Activated CD4-positive, alpha-beta memory T cell treated with anti-CD3 and anti-CD28 coated beads, Interleukin-2, amount 10 ng/mL, durations not matched to agents 7 days and 5 days (primary cell): ENCODE measurements around the gene KCNQ4. TPM values are rescaled to one million over a fixed set of nuclear protein-coding genes. Genes with fewer than 3 reads are reported as not detected.

ENCODE experiments used
- CTCF ChIA-PET: fragments of 350-600 bp; sonication (Branson Sonifier 250); formaldehyde crosslinking; loops from one replicate; lab custom pipeline; 2021; ENCODE audit warnings: antibody characterized with exemption, inconsistent platforms; lab: Charles Lee
- POLR2A ChIA-PET: fragments of 350-600 bp; sonication (Branson Sonifier 250); formaldehyde crosslinking; loops from one replicate; lab custom pipeline; 2021; ENCODE audit warnings: antibody characterized with exemption; lab: Charles Lee
- DNase-seq: peaks from one replicate; pipeline ENCODE4 v3.0.0-alpha.2; 2020
- H3K27ac Mint-ChIP-seq: one replicate; pipeline ENCODE4 v1.8.0; 2021; ENCODE audit warnings: mild to moderate bottlenecking, mixed read lengths
- H3K27me3 Mint-ChIP-seq: one replicate; pipeline ENCODE4 v1.8.0; 2021; ENCODE audit warnings: mixed read lengths
- H3K36me3 Mint-ChIP-seq: one replicate; pipeline ENCODE4 v1.8.0; 2021; ENCODE audit warnings: low read depth, mixed read lengths
- H3K4me1 Mint-ChIP-seq: one replicate; pipeline ENCODE4 v1.8.0; 2021; ENCODE audit warnings: mixed read lengths
- H3K4me3 Mint-ChIP-seq: one replicate; pipeline ENCODE4 v1.8.0; 2021; ENCODE audit warnings: mild to moderate bottlenecking, mixed read lengths
- H3K9me3 Mint-ChIP-seq: one replicate; pipeline ENCODE4 v1.8.0; 2021; ENCODE audit warnings: mixed read lengths
- total RNA-seq, 2 experiments: library from RNA; stranded (reverse); gene quantifications; one replicate each; pipeline ENCODE4 v1.2.3, GENCODE V29; 2021

The KCNQ4 gene
- total RNA-seq, 2 experiments from 2014 or later: 0.45 to 0.60 TPM

GRCh38 chr1:40758004-40758403, 25.6 kb upstream of the KCNQ4 start:
- Mint-ChIP-seq H3K27ac (no peak overlapping the region), H3K36me3 (peaks cover 65% of the 10 kb centered on the region), H3K4me1 (peaks cover 14% of the 10 kb centered on the region), H3K4me3 (no peak overlapping the region), H3K27me3 (no peaks in the 10 kb centered on the region), H3K9me3 (no peaks in the 10 kb centered on the region)
- CTCF ChIA-PET: interaction anchor here (1.6 kb wide), 1 partner anchor 16 kb away, joined by 6 read pairs; no protein-coding TSS in a partner anchor
- no peak for DNase-seq
- POLR2A ChIA-PET: no interaction called here

GRCh38 chr1:40758578-40759343, 24.8 kb upstream of the KCNQ4 start:
- Mint-ChIP-seq H3K27me3 (no peaks in the 10 kb centered on the region), H3K36me3 (peaks cover 67% of the 10 kb centered on the region), H3K4me1 (peaks cover 14% of the 10 kb centered on the region), H3K4me3 (no peak overlapping the region), H3K27ac (no peak overlapping the region), H3K9me3 (no peaks in the 10 kb centered on the region)
- DNase-seq: no peak
- CTCF ChIA-PET: interaction anchor here (1.6 kb wide), 1 partner anchor 16 kb away, joined by 6 read pairs; no protein-coding TSS in a partner anchor
- POLR2A ChIA-PET: no interaction called here

DNA sequence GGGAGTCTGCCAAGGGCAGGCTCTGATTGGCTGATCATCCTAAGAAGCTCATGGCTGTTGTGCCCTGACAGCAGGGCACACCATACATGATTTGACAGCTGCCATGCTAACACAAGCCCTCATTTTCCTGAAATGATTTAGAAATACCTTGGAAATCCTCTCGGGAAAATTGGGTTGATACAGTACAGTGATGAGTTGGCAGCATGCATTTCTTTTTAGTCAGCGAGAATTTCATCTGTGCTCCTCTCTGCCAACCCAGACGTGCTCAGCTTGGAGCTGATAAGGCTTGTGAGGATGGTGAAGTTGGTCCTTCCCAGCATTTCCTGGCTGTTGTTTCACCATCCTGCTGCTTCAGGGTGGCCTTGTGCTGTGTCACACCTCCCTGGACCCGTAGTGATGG, 22.6 kb upstream of the KCNQ4 start:
- H3K36me3 Mint-ChIP-seq: peaks cover 65% of the 10 kb centered on the region
- DNase-seq: no peak
- ChIA-PET POLR2A (no interaction called here), CTCF (no interaction called here)
- H3K9me3 Mint-ChIP-seq: no peaks in the 10 kb centered on the region
- peaks cover 30% of the 10 kb centered on the region for H3K4me1 Mint-ChIP-seq
- H3K27me3 Mint-ChIP-seq: no peaks in the 10 kb centered on the region
- no peak overlapping the region for H3K27ac Mint-ChIP-seq
- H3K4me3 Mint-ChIP-seq: no peak overlapping the region

- no peak for DNase-seq
- Mint-ChIP-seq H3K4me1 (peaks cover 32% of the 10 kb centered on the region), H3K9me3 (no peaks in the 10 kb centered on the region), H3K36me3 (peaks cover 77% of the 10 kb centered on the region), H3K4me3 (no peak overlapping the region), H3K27ac (no peak overlapping the region), H3K27me3 (no peaks in the 10 kb centered on the region)
- ChIA-PET POLR2A (no interaction called here), CTCF (interaction anchor here (1.1 to 6.0 kb wide), 2 partner anchors 12 to 87 kb away, joined by 3 to 68 read pairs; no protein-coding TSS in a partner anchor)
Measured at GRCh38 chr1:40762144-40762923, 21.3 kb upstream of the KCNQ4 start.

- Mint-ChIP-seq H3K4me3 (peak overlapping the region; percentile 36), H3K4me1 (peaks cover 32% of the 10 kb centered on the region), H3K27ac (peak overlapping the region; percentile 85), H3K27me3 (no peaks in the 10 kb centered on the region), H3K9me3 (no peaks in the 10 kb centered on the region), H3K36me3 (peaks cover 82% of the 10 kb centered on the region)
- ChIA-PET CTCF (interaction anchor here (1.0 to 6.0 kb wide), 6 partner anchors 10 to 189 kb away, joined by 3 to 68 read pairs (median 5); no protein-coding TSS in a partner anchor), POLR2A (interaction anchor here (1.0 to 2.3 kb wide), 6 partner anchors 8 to 72 kb away, joined by 3 to 8 read pairs (median 6); partner anchors contain the start of gene NFYC)
- no peak for DNase-seq
Measured at GRCh38 chr1:40763742-40764532, 19.6 kb upstream of the KCNQ4 start.

DNA sequence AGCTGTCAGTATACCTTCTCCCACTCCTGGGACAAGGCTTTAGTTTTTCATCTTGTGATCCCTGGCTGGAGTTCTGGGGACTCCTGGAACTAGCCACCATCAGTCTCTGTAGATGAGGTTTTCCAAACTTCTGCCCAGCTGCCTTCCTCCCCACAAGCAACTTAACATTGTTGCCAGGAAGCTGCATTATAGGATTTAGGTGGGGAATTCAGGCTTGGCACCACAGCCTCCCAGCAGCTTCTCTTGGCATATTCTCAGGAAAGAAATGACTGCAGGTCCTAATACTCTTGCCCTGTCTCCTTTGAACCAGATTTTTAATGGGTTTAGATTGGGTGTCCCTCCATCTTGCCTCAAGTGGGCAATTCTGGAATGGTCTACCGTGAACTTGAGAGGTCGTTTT, 18.6 kb upstream of the KCNQ4 start:
- ChIA-PET CTCF (interaction anchor here (1.0 to 6.0 kb wide), 7 partner anchors 9 to 621 kb away, joined by 3 to 68 read pairs (median 6); no protein-coding TSS in a partner anchor), POLR2A (interaction anchor here (1.0 to 2.3 kb wide), 7 partner anchors 8 to 73 kb away, joined by 3 to 8 read pairs (median 6); partner anchors contain the start of gene NFYC)
- Mint-ChIP-seq H3K27ac (peak overlapping the region; percentile 36), H3K27me3 (no peaks in the 10 kb centered on the region), H3K4me1 (peaks cover 37% of the 10 kb centered on the region), H3K4me3 (no peak overlapping the region), H3K9me3 (no peaks in the 10 kb centered on the region), H3K36me3 (peaks cover 84% of the 10 kb centered on the region)
- DNase-seq: no peak

DNA sequence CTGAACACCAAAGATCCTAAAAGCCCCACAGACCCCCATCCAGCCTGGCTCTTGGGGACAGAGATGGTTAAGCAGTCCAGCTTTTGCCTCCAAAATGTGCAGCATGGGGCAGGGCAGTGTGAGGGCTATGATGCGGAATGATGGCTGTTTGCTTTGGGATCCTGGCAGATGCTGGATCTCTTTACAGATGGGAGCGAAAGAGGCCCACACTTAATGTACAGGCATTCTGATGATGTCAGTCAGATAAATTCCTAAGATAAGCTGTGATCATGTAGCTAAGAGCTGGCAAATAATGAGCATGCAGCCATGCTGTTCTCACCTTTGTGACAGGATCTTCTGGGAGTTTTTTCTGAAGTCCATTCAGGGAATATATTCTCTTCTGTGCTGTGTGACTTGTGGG, 17.6 kb upstream of the KCNQ4 start:
- POLR2A ChIA-PET: interaction anchor here (1.7 to 2.3 kb wide), 3 partner anchors 9 to 12 kb away, joined by 6 to 8 read pairs (median 6); no protein-coding TSS in a partner anchor
- Mint-ChIP-seq H3K27ac (peak overlapping the region; percentile 11), H3K9me3 (no peaks in the 10 kb centered on the region), H3K27me3 (no peaks in the 10 kb centered on the region), H3K4me3 (no peak overlapping the region), H3K36me3 (peaks cover 88% of the 10 kb centered on the region), H3K4me1 (peaks cover 42% of the 10 kb centered on the region)
- CTCF ChIA-PET: interaction anchor here (1.2 to 6.0 kb wide), 3 partner anchors 8 to 622 kb away, joined by 3 to 68 read pairs (median 7); no protein-coding TSS in a partner anchor
- DNase-seq: no peak

- Mint-ChIP-seq H3K9me3 (no peaks in the 10 kb centered on the region), H3K4me1 (peaks cover 40% of the 10 kb centered on the region), H3K27ac (peak overlapping the region; percentile 11), H3K36me3 (peaks cover 88% of the 10 kb centered on the region), H3K4me3 (no peak overlapping the region), H3K27me3 (no peaks in the 10 kb centered on the region)
- no peak for DNase-seq
- CTCF ChIA-PET: interaction anchor here (1.0 to 6.0 kb wide), 2 partner anchors 8 to 186 kb away, joined by 3 to 68 read pairs; no protein-coding TSS in a partner anchor
- POLR2A ChIA-PET: no interaction called here
Measured at GRCh38 chr1:40766560-40766959, 17.0 kb upstream of the KCNQ4 start.

DNA sequence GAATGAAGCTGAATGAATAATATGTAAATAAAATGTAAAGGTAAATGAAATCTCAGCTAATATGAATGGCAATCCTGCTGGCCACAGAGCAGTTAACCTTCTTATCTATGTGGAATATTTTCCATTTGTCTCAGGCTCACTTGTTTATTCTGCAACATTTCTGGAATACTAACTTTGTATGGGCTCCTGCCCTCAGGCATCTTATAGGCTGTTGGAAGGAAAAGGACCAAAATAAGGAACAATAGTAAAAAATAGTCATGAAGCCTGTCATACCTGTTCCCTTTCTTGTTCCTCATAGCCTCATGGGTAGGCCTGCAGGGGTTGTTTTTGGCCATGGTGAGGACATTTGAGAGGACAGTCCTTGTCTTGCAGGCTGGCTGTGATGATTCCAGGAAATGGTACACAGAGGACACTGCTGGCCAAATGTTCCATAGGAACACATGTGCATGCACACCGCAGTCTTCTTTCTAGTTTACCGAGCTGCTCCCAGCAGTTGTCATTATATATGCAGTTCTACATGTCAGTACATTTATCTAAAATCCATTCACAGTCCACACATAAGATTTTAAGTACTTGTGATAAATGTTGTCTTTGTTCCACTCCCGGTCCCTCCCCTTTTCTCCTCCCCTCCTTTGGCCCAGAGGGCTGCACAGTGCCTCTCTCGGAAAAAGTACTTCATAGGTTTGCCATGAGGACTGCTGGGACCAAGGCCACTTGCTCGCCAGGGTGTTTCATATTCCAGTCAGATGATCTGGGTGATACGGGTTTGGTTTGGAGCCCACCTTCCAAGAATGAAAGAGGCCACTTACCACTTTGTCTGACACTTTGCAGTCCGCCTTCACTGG, 15.2 kb upstream of the KCNQ4 start:
- H3K4me1 Mint-ChIP-seq: peaks cover 32% of the 10 kb centered on the region
- no peak for DNase-seq
- H3K36me3 Mint-ChIP-seq: peaks cover 83% of the 10 kb centered on the region
- POLR2A ChIA-PET: no interaction called here
- H3K27ac Mint-ChIP-seq: no peak overlapping the region
- H3K4me3 Mint-ChIP-seq: no peak overlapping the region
- H3K27me3 Mint-ChIP-seq: no peaks in the 10 kb centered on the region
- H3K9me3 Mint-ChIP-seq: no peaks in the 10 kb centered on the region
- CTCF ChIA-PET: no interaction called here

- H3K9me3 Mint-ChIP-seq: no peaks in the 10 kb centered on the region
- no peak overlapping the region for H3K4me3 Mint-ChIP-seq
- peak overlapping the region; percentile 14 for H3K27ac Mint-ChIP-seq
- peaks cover 21% of the 10 kb centered on the region for H3K4me1 Mint-ChIP-seq
- H3K36me3 Mint-ChIP-seq: peaks cover 73% of the 10 kb centered on the region
- H3K27me3 Mint-ChIP-seq: no peaks in the 10 kb centered on the region
- CTCF ChIA-PET: interaction anchor here (0.8 to 9.3 kb wide), 4 partner anchors 41 to 181 kb away, joined by 3 to 148 read pairs (median 54); partner anchors contain the start of gene NFYC
- POLR2A ChIA-PET: no interaction called here
- no peak for DNase-seq
Measured at GRCh38 chr1:40769815-40770214, 13.8 kb upstream of the KCNQ4 start.

DNA sequence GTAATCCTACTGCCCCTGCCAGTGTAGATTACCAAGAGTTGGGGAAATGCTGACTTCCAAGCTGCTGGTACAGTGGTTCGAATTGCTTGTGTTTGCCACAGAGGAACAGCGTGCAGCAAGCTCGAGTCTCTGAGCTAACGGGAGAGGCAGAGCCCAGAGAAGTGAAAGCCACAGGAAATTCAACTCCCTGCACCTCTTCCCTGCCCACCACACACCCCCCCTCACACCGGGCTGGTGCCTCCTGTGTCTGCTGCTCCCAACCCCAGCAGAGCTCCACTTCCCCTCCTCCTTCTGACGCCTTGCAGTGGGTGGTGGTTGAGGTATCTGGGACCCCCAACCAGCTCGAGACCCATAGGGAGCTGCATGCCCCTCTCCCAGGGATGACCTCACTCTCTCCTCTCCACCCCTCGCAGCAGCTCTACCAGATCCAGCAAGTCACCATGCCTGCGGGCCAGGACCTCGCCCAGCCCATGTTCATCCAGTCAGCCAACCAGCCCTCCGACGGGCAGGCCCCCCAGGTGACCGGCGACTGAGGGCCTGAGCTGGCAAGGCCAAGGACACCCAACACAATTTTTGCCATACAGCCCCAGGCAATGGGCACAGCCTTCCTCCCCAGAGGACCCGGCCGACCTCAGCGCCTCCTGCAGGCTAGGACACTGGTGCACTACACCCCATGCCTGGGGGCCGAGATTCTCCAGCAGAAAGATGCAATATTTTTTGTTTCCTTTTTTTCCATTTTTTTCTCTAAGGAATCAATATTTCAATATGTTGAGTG, 13.1 kb upstream of the KCNQ4 start:
- Mint-ChIP-seq H3K4me3 (no peak overlapping the region), H3K27ac (peak overlapping the region; percentile 35), H3K27me3 (no peaks in the 10 kb centered on the region), H3K9me3 (no peaks in the 10 kb centered on the region), H3K4me1 (peaks cover 17% of the 10 kb centered on the region), H3K36me3 (peaks cover 72% of the 10 kb centered on the region)
- ChIA-PET POLR2A (no interaction called here), CTCF (interaction anchor here (0.8 to 9.3 kb wide), 4 partner anchors 41 to 180 kb away, joined by 3 to 148 read pairs (median 54); partner anchors contain the start of gene NFYC)
- DNase-seq: no peak
